Liver (tissue), 3 donors: Measurements from ENCODE around the gene TSPAN18.

Experiments used
- CTCF ChIP-seq: fragments of 150-350 bp; IDR thresholded peaks from 2 replicates; pipeline ENCODE4 v1.5.1; 2017; ENCODE audit warnings: improper control_type of control experiment, low read depth, low read length; ENCODE audit not compliant: missing input control
- FOXA1 ChIP-seq: IDR thresholded peaks from 2 replicates; pipeline ENCODE4 v1.6.1; 2016; ENCODE audit warnings: antibody characterized with exemption
- GABPA ChIP-seq, 2 donors: IDR thresholded peaks in 1 of 2; conservative IDR thresholded peaks in 1 of 2; 2 replicates each; pipeline ENCODE4 v1.6.1; 2016; ENCODE audit warnings: antibody characterized with exemption in 2 of 2, mild to moderate bottlenecking in 1 of 2, moderate library complexity in 1 of 2
- JUND ChIP-seq, 2 donors: IDR thresholded peaks; 2 replicates each; pipeline ENCODE4 v1.6.1; 2016; ENCODE audit warnings: antibody characterized with exemption in 2 of 2
- MAX ChIP-seq: IDR thresholded peaks from 2 replicates; pipeline ENCODE4 v1.6.1; 2016; ENCODE audit warnings: antibody characterized with exemption
- NR2F2 ChIP-seq: IDR thresholded peaks from 2 replicates; pipeline ENCODE4 v1.6.1; 2016; ENCODE audit warnings: antibody characterized with exemption
- RAD21 ChIP-seq, 2 donors: IDR thresholded peaks; 2 replicates each; pipeline ENCODE4 v1.6.1; 2016; ENCODE audit warnings: antibody characterized with exemption in 2 of 2, mild to moderate bottlenecking in 2 of 2
- SP1 ChIP-seq: IDR thresholded peaks from 2 replicates; pipeline ENCODE4 v1.6.1; 2018; ENCODE audit warnings: antibody characterized with exemption, mild to moderate bottlenecking
- TAF1 ChIP-seq: conservative IDR thresholded peaks from 2 replicates; pipeline ENCODE4 v1.6.1; 2016; ENCODE audit warnings: antibody characterized with exemption, mild to moderate bottlenecking
- YY1 ChIP-seq: IDR thresholded peaks from 2 replicates; pipeline ENCODE4 v1.6.1; 2016; ENCODE audit warnings: antibody characterized with exemption, mild to moderate bottlenecking
- donor health status: healthy.
- donor health status: healthy.

GRCh38 chr11:44846852-44847251, 120.1 kb downstream of the TSPAN18 start:
- TF ChIP-seq CTCF (no peak), GABPA (IDR thresholded peaks at IDR 0.05 in 1 of 2, conservative IDR thresholded peaks at IDR 0.05 in 1 of 2) (no peak), RAD21 (IDR thresholded peaks at IDR 0.05) (no peak), NR2F2 (no peak), MAX (no peak), TAF1 (no peak), YY1 (no peak), JUND (IDR thresholded peaks at IDR 0.05) (no peak), FOXA1 (no peak), SP1 (no peak)
